Nephron (organoid): ENCODE results near the gene COL24A1.

Experiments used
- H3K27ac Mint-ChIP-seq, 3 experiments: 2 replicates each; pipeline ENCODE4 v1.8.0; 2020; ENCODE audit warnings: mixed read lengths in 3 of 3, mild to moderate bottlenecking in 2 of 3, moderate library complexity in 1 of 3
- H3K27me3 Mint-ChIP-seq: 2 replicates; pipeline ENCODE4 v1.8.0; 2021; ENCODE audit warnings: low read depth, mild to moderate bottlenecking, moderate library complexity, mixed read lengths
- H3K36me3 Mint-ChIP-seq: 2 replicates; pipeline ENCODE4 v1.8.0; 2020; ENCODE audit warnings: low read depth, mixed read lengths
- H3K4me1 Mint-ChIP-seq: 2 replicates; pipeline ENCODE4 v1.8.0; 2020; ENCODE audit warnings: mixed read lengths
- H3K4me3 Mint-ChIP-seq, 3 experiments: 2 replicates each; pipeline ENCODE4 v1.8.0; 2020; ENCODE audit warnings: mild to moderate bottlenecking in 3 of 3, mixed read lengths in 3 of 3, moderate library complexity in 2 of 3
- H3K9me3 Mint-ChIP-seq: 2 replicates; pipeline ENCODE4 v1.8.0; 2020; ENCODE audit warnings: mixed read lengths
- TF ChIP-seq, protein P1 (sequence below), 3 experiments: fragments of 200-600 bp; sonication (generic); IDR thresholded peaks; one replicate each; pipeline ENCODE4 v1.5.0; 2021; ENCODE audit warnings: antibody characterized with exemption in 3 of 3; ENCODE audit not compliant: unreplicated experiment in 3 of 3

The COL24A1 gene

DNA sequence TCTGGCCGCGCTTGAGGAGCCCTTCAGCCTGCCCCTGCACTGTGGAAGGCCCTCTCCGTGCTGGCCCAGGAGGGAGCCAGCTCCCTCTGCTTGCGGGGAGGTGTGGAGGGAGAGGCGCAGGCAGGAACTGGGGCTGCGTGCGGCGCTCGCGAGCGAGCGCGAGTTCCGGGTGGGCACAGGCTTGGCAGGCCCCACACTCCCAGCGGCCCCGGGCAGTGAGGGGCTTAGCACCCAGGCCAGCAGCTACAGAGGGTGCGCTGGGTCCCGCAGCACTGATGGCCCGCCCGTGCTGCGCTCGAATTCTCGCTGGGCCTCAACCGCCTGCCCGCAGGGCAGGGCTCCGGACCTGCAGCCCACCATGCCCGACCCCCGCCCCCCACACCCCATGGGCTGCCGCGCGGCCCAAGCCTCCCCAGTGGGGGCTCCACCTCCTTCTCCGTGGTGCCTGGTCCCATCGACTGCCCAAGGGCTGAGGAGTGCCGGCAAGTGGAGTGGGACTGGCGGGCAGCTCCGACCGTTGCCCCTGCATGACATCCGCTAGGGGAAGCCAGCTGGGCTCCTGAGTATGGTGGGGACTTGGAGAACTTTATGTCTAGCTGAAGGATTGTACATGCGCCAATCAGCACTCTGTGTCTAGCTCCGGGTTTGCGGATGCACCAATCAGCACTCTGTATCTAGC lies 46.0 kb downstream of the COL24A1 start:
- Mint-ChIP-seq H3K27ac (no peak overlapping the region), H3K27me3 (no peaks in the 10 kb centered on the region), H3K9me3 (no peaks in the 10 kb centered on the region), H3K4me3 (no peak overlapping the region), H3K4me1 (no peaks in the 10 kb centered on the region), H3K36me3 (peaks cover 4% of the 10 kb centered on the region)
- TF ChIP-seq, protein P1, sequence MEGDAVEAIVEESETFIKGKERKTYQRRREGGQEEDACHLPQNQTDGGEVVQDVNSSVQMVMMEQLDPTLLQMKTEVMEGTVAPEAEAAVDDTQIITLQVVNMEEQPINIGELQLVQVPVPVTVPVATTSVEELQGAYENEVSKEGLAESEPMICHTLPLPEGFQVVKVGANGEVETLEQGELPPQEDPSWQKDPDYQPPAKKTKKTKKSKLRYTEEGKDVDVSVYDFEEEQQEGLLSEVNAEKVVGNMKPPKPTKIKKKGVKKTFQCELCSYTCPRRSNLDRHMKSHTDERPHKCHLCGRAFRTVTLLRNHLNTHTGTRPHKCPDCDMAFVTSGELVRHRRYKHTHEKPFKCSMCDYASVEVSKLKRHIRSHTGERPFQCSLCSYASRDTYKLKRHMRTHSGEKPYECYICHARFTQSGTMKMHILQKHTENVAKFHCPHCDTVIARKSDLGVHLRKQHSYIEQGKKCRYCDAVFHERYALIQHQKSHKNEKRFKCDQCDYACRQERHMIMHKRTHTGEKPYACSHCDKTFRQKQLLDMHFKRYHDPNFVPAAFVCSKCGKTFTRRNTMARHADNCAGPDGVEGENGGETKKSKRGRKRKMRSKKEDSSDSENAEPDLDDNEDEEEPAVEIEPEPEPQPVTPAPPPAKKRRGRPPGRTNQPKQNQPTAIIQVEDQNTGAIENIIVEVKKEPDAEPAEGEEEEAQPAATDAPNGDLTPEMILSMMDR (IDR thresholded peaks at IDR 0.05; ENCODE audit: unreplicated experiment in 3 of 3) = no peak

DNA sequence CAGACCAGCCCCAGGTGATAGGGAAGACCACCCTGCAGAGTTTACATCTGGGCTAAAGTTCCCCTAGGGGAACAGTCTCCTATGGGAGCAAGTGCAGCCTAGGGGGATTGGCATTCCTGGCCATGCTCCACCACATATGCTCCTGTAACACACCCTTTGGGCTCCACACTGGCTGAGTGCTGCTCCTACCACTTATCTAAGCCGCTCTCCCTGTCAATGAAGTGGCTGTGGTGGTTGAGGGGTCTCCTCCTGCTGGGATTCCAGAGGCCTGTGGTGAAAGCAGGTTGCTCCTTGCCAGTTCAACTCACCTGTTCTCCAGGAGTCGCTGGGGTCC lies 51.1 kb downstream of the COL24A1 start:
- no peak overlapping the region for H3K27ac Mint-ChIP-seq
- no peaks in the 10 kb centered on the region for H3K4me1 Mint-ChIP-seq
- H3K4me3 Mint-ChIP-seq = no peak overlapping the region
- H3K36me3 Mint-ChIP-seq = no peaks in the 10 kb centered on the region
- H3K9me3 Mint-ChIP-seq = no peaks in the 10 kb centered on the region
- peaks cover 3% of the 10 kb centered on the region for H3K27me3 Mint-ChIP-seq
- TF ChIP-seq, protein P1 (IDR thresholded peaks at IDR 0.05; ENCODE audit: unreplicated experiment in 3 of 3) = no peak

DNA sequence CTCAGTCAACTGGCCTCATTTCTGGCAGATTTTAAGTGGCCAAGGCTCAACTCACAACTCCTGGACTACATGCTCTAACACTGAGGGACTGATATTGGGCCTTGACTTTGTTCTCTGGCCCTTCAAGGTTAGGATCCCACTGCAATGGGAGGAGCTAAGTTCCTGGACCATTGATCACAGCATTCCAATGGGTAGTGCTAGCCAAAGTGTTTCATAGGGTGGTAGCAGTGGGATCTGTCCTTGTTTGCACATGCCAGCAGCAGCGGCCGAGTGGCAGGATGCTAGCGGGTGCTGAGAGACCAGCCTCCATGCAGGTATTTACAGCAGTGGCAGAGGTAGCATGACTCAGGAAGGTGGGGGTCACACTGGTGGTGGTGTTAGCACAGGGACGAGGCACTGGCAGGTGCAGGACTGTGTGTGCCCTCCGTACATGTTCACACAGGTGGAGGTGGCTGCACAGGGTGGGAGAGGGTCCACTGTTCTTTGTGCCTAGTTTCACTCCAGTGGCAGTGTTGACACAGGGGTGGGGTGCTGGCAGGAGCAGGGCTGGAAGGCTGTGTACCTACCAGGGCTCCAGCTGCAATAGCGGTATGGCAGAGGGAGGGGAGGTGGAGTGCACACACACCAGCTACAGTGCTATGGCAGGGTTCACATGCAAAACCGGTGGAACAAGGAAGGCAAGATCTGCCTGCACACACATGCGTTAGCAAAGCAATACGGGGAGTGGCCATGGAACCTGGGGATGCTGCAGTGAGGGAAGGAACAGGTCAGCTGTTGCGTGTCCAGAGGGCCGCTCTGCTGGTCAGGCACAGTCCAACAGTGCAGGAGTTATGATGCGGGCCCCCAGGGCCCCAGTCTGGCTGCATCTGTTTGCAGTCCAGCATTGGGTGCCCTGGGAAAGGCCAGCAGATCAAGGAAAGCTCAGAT lies 51.7 kb downstream of the COL24A1 start:
- TF ChIP-seq, protein P1 (IDR thresholded peaks at IDR 0.05; ENCODE audit: unreplicated experiment in 3 of 3) = no peak
- Mint-ChIP-seq H3K36me3 (no peaks in the 10 kb centered on the region), H3K27me3 (peaks cover 3% of the 10 kb centered on the region), H3K4me1 (no peaks in the 10 kb centered on the region), H3K9me3 (no peaks in the 10 kb centered on the region), H3K4me3 (no peak overlapping the region), H3K27ac (no peak overlapping the region)

GRCh38 chr1:86101616-86102015 lies 55.0 kb downstream of the COL24A1 start:
- Mint-ChIP-seq H3K9me3 (no peaks in the 10 kb centered on the region), H3K4me1 (no peaks in the 10 kb centered on the region), H3K27me3 (peaks cover 3% of the 10 kb centered on the region), H3K27ac (no peak overlapping the region), H3K4me3 (no peak overlapping the region), H3K36me3 (no peaks in the 10 kb centered on the region)
- TF ChIP-seq, protein P1 (IDR thresholded peaks at IDR 0.05; ENCODE audit: unreplicated experiment in 3 of 3) = no peak

GRCh38 chr1:86100401-86100800 lies 56.2 kb downstream of the COL24A1 start:
- Mint-ChIP-seq H3K4me1 (no peaks in the 10 kb centered on the region), H3K4me3 (no peak overlapping the region)

More at GRCh38 chr1:86100401-86100800, 56.2 kb downstream of the COL24A1 start:
- peaks cover 3% of the 10 kb centered on the region for H3K27me3 Mint-ChIP-seq
- H3K36me3 Mint-ChIP-seq = no peaks in the 10 kb centered on the region
- no peak overlapping the region for H3K27ac Mint-ChIP-seq
- TF ChIP-seq, protein P1 (IDR thresholded peaks at IDR 0.05; ENCODE audit: unreplicated experiment in 3 of 3) = no peak
- no peaks in the 10 kb centered on the region for H3K9me3 Mint-ChIP-seq
